Suprapubic skin (tissue), 4 donors: ENCODE results near the gene ADISSP. TPM values are rescaled to one million over a fixed set of nuclear protein-coding genes. Genes with fewer than 3 reads are reported as not detected.
A peak's percentile ranks its signal among the peaks of the same experiment; 100 is the strongest.
"Not testable (repeated sequence)": the region's sequence is repeated elsewhere in the genome, so short reads cannot be mapped to it uniquely, and the experiment has no call there.

Source experiments
- DNase-seq, 2 donors: peaks; one replicate each; pipeline ENCODE4 v3.0.0-alpha.2; 2019; ENCODE audit warnings: low spot score in 2 of 2
- H3K27ac ChIP-seq: fragments of 200-600 bp; sonication (generic); one replicate; pipeline ENCODE4 v1.5.1; 2019
- H3K27me3 ChIP-seq: fragments of 200-600 bp; sonication (generic); one replicate; pipeline ENCODE4 v1.5.1; 2019
- H3K36me3 ChIP-seq: fragments of 200-600 bp; sonication (generic); one replicate; pipeline ENCODE4 v1.5.1; 2019
- H3K4me1 ChIP-seq: fragments of 200-600 bp; sonication (generic); one replicate; pipeline ENCODE4 v1.5.1; 2019
- H3K4me3 ChIP-seq: fragments of 200-600 bp; sonication (generic); one replicate; pipeline ENCODE4 v1.5.1; 2019; ENCODE audit warnings: mild to moderate bottlenecking
- H3K9me3 ChIP-seq: fragments of 200-600 bp; sonication (generic); one replicate; pipeline ENCODE4 v1.5.1; 2019
- CTCF ChIP-seq, 2 donors: fragments of 200-600 bp in 1 of 2; fragments of 450-650 bp in 1 of 2; sonication (generic) in 1 of 2; IDR thresholded peaks; one replicate each; pipeline ENCODE4 v1.5.1; 2016 to 2019; ENCODE audit warnings: antibody characterized with exemption in 2 of 2, mild to moderate bottlenecking in 1 of 2, moderate library complexity in 1 of 2
- EP300 ChIP-seq: sonication (generic); formaldehyde crosslinking; IDR thresholded peaks from one replicate; pipeline ENCODE4 v1.6.1; 2017; ENCODE audit warnings: antibody characterized with exemption
- POLR2A ChIP-seq, 2 donors: fragments of 450-650 bp; IDR thresholded peaks; one replicate each; pipeline ENCODE4 v1.6.1; 2017; ENCODE audit warnings: antibody characterized with exemption in 2 of 2, mild to moderate bottlenecking in 2 of 2, moderate library complexity in 2 of 2
- POLR2AphosphoS5 ChIP-seq, 3 donors: sonication (generic); formaldehyde crosslinking; IDR thresholded peaks; one replicate each; pipeline ENCODE4 v1.6.1; 2017; ENCODE audit warnings: antibody characterized with exemption in 3 of 3
- WGBS: methylation state at CpG from one replicate; pipeline ENCODE4 v1.1.5; 2018; 5-methylcytosine and 5-hydroxymethylcytosine counted together
- total RNA-seq, 4 donors: library from RNA; depleted of rRNA; stranded (reverse); fragments of >200 nt; gene quantifications; one replicate each; pipeline ENCODE4 v1.1.0, GENCODE V29; 2016

ADISSP gene
- total RNA-seq, 4 donors from 2014 or later, result 8.4 to 20.3 (median 18.9) TPM

GRCh38 chr20:3794701-3795420 lies 27.3 kb upstream of the ADISSP start:
- H3K27me3 ChIP-seq, result no peaks in the 10 kb centered on the region
- TF ChIP-seq POLR2AphosphoS5 (IDR thresholded peaks at IDR 0.05) (no peak), EP300 (no peak), CTCF (IDR thresholded peaks at IDR 0.05) (no peak), POLR2A (IDR thresholded peaks at IDR 0.05) (no peak)
- peak overlapping the region; percentile 65 for H3K4me3 ChIP-seq
- peak in 1 of 2 donors; percentile 72 for DNase-seq
- H3K9me3 ChIP-seq, result no peaks in the 10 kb centered on the region
- 82% methylated on average over 22 of the region's 25 CpGs for WGBS
- peak overlapping the region; percentile 94 for H3K27ac ChIP-seq
- H3K4me1 ChIP-seq, result peaks cover 49% of the 10 kb centered on the region
- peaks cover 4% of the 10 kb centered on the region for H3K36me3 ChIP-seq

GRCh38 chr20:3794168-3794567 lies 26.6 kb upstream of the ADISSP start:
- H3K9me3 ChIP-seq, H3K36me3 ChIP-seq, H3K27ac ChIP-seq, H3K4me3 ChIP-seq, DNase-seq, H3K27me3 ChIP-seq: not testable (repeated sequence)
- 82% methylated on average over 1 of the region's 3 CpGs for WGBS
- H3K4me1 ChIP-seq, result peaks cover 42% of the 10 kb centered on the region

GRCh38 chr20:3789201-3789600 lies 21.6 kb upstream of the ADISSP start:
- not testable (repeated sequence) for DNase-seq, H3K9me3 ChIP-seq, H3K27me3 ChIP-seq, H3K27ac ChIP-seq, H3K4me3 ChIP-seq, H3K36me3 ChIP-seq
- WGBS, result 94% methylated on average over 4 of the region's 4 CpGs
- H3K4me1 ChIP-seq, result peaks cover 36% of the 10 kb centered on the region

- Histone ChIP-seq H3K36me3 (peaks cover 3% of the 10 kb centered on the region), H3K4me3 (no peak overlapping the region), H3K9me3 (no peaks in the 10 kb centered on the region), H3K4me1 (peaks cover 41% of the 10 kb centered on the region), H3K27me3 (no peaks in the 10 kb centered on the region), H3K27ac (no peak overlapping the region)
- no peak for DNase-seq
- 50% methylated on average over 4 of the region's 4 CpGs for WGBS
- TF ChIP-seq POLR2A (IDR thresholded peaks at IDR 0.05), result no peak
- no peak for TF ChIP-seq EP300
- TF ChIP-seq CTCF (IDR thresholded peaks at IDR 0.05), result no peak
- no peak for TF ChIP-seq POLR2AphosphoS5 (IDR thresholded peaks at IDR 0.05)
Measured at GRCh38 chr20:3788685-3789155, 21.2 kb upstream of the ADISSP start.

GRCh38 chr20:3787324-3788014 lies 19.9 kb upstream of the ADISSP start:
- H3K36me3 ChIP-seq, result peaks cover 3% of the 10 kb centered on the region
- no peaks in the 10 kb centered on the region for H3K27me3 ChIP-seq
- no peak overlapping the region for H3K27ac ChIP-seq
- 71% methylated on average over 5 of the region's 5 CpGs for WGBS
- H3K4me3 ChIP-seq, result peak overlapping the region; percentile 66
- H3K4me1 ChIP-seq, result peaks cover 53% of the 10 kb centered on the region
- no peak for TF ChIP-seq CTCF (IDR thresholded peaks at IDR 0.05)
- TF ChIP-seq POLR2AphosphoS5 (IDR thresholded peaks at IDR 0.05), result no peak
- no peak for TF ChIP-seq POLR2A (IDR thresholded peaks at IDR 0.05)
- TF ChIP-seq EP300, result no peak
- H3K9me3 ChIP-seq, result no peaks in the 10 kb centered on the region
- no peak for DNase-seq

GRCh38 chr20:3786665-3787323 lies 19.2 kb upstream of the ADISSP start, which contains the start of gene CENPB:
TSS of gene CENPB (minus strand) at chr20:3786740. CDS start at chr20:3786483, 257 bp downstream.
- H3K4me3 ChIP-seq, result peak within 1 kb of the TSS; percentile 66
- H3K36me3 ChIP-seq, result peaks cover 3% of the 10 kb centered on the region
- TF ChIP-seq CTCF (IDR thresholded peaks at IDR 0.05), result peak; percentile 67 to 93
- peak in 1 of 3 donors; percentile 43 for TF ChIP-seq POLR2AphosphoS5 (IDR thresholded peaks at IDR 0.05)
- no peak for TF ChIP-seq EP300
- 2% methylated on average over 29 of the region's 70 CpGs for WGBS
- peaks cover 60% of the 10 kb centered on the region for H3K4me1 ChIP-seq
- H3K27me3 ChIP-seq, result no peaks in the 10 kb centered on the region
- DNase-seq, result peak; percentile 91 to 94
- H3K27ac ChIP-seq, result peak within 1 kb of the TSS; percentile 86
- no peaks in the 10 kb centered on the region for H3K9me3 ChIP-seq
